GM12878 (cell line): ENCODE measurements around the gene PHAF1. TPM values are rescaled to one million over a fixed set of nuclear protein-coding genes. Genes with fewer than 3 reads are reported as not detected.

ENCODE experiments used
- DPF2 ChIP-seq: fragments of 450-650 bp; IDR thresholded peaks from 2 replicates; pipeline ENCODE4 v1.6.1; 2017; ENCODE audit warnings: mild to moderate bottlenecking
- IKZF2 ChIP-seq, 2 experiments: fragments of 450-650 bp; IDR thresholded peaks; 2 replicates each; pipeline ENCODE4 v1.6.1; 2017; ENCODE audit warnings: mild to moderate bottlenecking in 2 of 2, moderate library complexity in 2 of 2
- LARP7 ChIP-seq: fragments of 450-650 bp; IDR thresholded peaks from 2 replicates; pipeline ENCODE4 v1.6.1; 2017; ENCODE audit warnings: mild to moderate bottlenecking
- MEF2B ChIP-seq: fragments of 450-650 bp; IDR thresholded peaks from 2 replicates; pipeline ENCODE4 v1.6.1; 2018; ENCODE audit warnings: mild to moderate bottlenecking, moderate library complexity; ENCODE audit not compliant: partially characterized antibody, poor library complexity, severe bottlenecking
- MTA3 ChIP-seq: IDR thresholded peaks from 2 replicates; pipeline ENCODE4 v1.6.1; 2012; ENCODE audit warnings: low read length, inconsistent platforms, borderline replicate concordance
- MXI1 ChIP-seq: fragments of 150-350 bp; IDR thresholded peaks from 2 replicates; pipeline ENCODE4 v1.6.1; 2011; ENCODE audit warnings: low read depth, mild to moderate bottlenecking, inconsistent platforms, low read length, improper control_type of control experiment
- NFYA ChIP-seq: IDR thresholded peaks from 2 replicates; pipeline ENCODE4 v1.6.1; 2011; ENCODE audit warnings: low read depth, mild to moderate bottlenecking, low read length, improper control_type of control experiment, borderline replicate concordance
- NFYB ChIP-seq: IDR thresholded peaks from 2 replicates; pipeline ENCODE4 v1.6.1; 2011; ENCODE audit warnings: low read depth, mild to moderate bottlenecking, low read length, improper control_type of control experiment, moderate library complexity; ENCODE audit not compliant: insufficient read depth
- RAD21 ChIP-seq: IDR thresholded peaks from 2 replicates; pipeline ENCODE4 v1.6.1; 2011; ENCODE audit warnings: mild to moderate bottlenecking, low read depth, low read length, moderate library complexity; ENCODE audit not compliant: insufficient read depth
- RELA ChIP-seq: fragments of 450-650 bp; IDR thresholded peaks from 2 replicates; pipeline ENCODE4 v1.8.0; 2014; ENCODE audit warnings: borderline replicate concordance; ENCODE audit not compliant: partially characterized antibody
- RUNX3 ChIP-seq: IDR thresholded peaks from 2 replicates; pipeline ENCODE4 v1.6.1; 2012; ENCODE audit warnings: low read length, inconsistent platforms
- SIX5 ChIP-seq: IDR thresholded peaks from 2 replicates; pipeline ENCODE4 v1.6.1; 2011; ENCODE audit warnings: mild to moderate bottlenecking, low read depth, low read length, moderate library complexity; ENCODE audit not compliant: severe bottlenecking
- SMAD1 ChIP-seq: fragments of 450-650 bp; IDR thresholded peaks from 2 replicates; pipeline ENCODE4 v1.6.1; 2018; ENCODE audit warnings: mild to moderate bottlenecking, low read depth; ENCODE audit not compliant: partially characterized antibody
- SMARCA5 ChIP-seq: fragments of 450-650 bp; IDR thresholded peaks from 2 replicates; pipeline ENCODE4 v1.6.1; 2017; ENCODE audit warnings: mild to moderate bottlenecking
- SRF ChIP-seq, 2 experiments: IDR thresholded peaks; 2 replicates each; pipeline ENCODE4 v1.6.1; 2011; ENCODE audit warnings: low read depth in 2 of 2, low read length in 2 of 2, mild to moderate bottlenecking in 1 of 2, moderate library complexity in 1 of 2
- STAT1 ChIP-seq: fragments of 450-650 bp; conservative IDR thresholded peaks from 2 replicates; pipeline ENCODE4 v1.6.1; 2014; ENCODE audit warnings: antibody characterized with exemption, mild to moderate bottlenecking
- SUPT20H ChIP-seq: IDR thresholded peaks from 2 replicates; pipeline ENCODE4 v1.6.1; 2011; ENCODE audit warnings: low read depth, mild to moderate bottlenecking, low read length, moderate library complexity, borderline replicate concordance; ENCODE audit not compliant: control insufficient read depth
- USF2 ChIP-seq: IDR thresholded peaks from 2 replicates; pipeline ENCODE4 v1.6.1; 2011; ENCODE audit warnings: low read depth, low read length, improper control_type of control experiment, borderline replicate concordance
- ZBTB40 ChIP-seq: fragments of 450-650 bp; IDR thresholded peaks from 2 replicates; pipeline ENCODE4 v1.6.1; 2016; ENCODE audit warnings: mild to moderate bottlenecking, moderate library complexity, borderline replicate concordance
- ZNF217 ChIP-seq: fragments of 450-650 bp; IDR thresholded peaks from 2 replicates; pipeline ENCODE4 v1.6.1; 2017; ENCODE audit warnings: antibody characterized with exemption, mild to moderate bottlenecking
- ZNF274 ChIP-seq: IDR thresholded peaks from one replicate; pipeline ENCODE4 v1.8.0; 2011; ENCODE audit not compliant: insufficient read length, insufficient read depth
- polyA plus RNA-seq, 11 experiments: library from polyadenylated mRNA; depleted of rRNA in 4 of 11; unstranded in 6 of 11; stranded (reverse) in 5 of 11; fragments of >200 nt; fragmentation: Nextera tagmentation in 4 of 11; fragmentation: Illumina TruSeq in 1 of 11; extraction: Ambion mirVana in 4 of 11; extraction: Trizol in 1 of 11; gene quantifications; 1 replicate in 1 of 11; 2 replicates in 10 of 11; pipeline versions ENCODE4 v1.2.1 to v1.2.3, GENCODE V29; 2011 to 2016; ENCODE audit warnings: inconsistent platforms in 2 of 11, missing spikeins in 2 of 11, low read depth in 1 of 11
- total RNA-seq, 4 experiments: library from RNA; depleted of rRNA in 3 of 4; stranded (reverse); fragments of >200 nt in 3 of 4; fragmentation: Illumina TruSeq in 1 of 4; extraction: Trizol in 1 of 4; gene quantifications; 2 replicates each; pipeline versions ENCODE4 v1.2.1 to v1.2.3, GENCODE V29; 2013 to 2021
- TF ChIP-seq, protein P1 (sequence below), 3 experiments: IDR thresholded peaks in 2 of 3; conservative IDR thresholded peaks in 1 of 3; 2 replicates each; pipeline ENCODE4 v1.5.1; 2011; ENCODE audit warnings: low read depth in 3 of 3, low read length in 3 of 3, mild to moderate bottlenecking in 3 of 3, control low read depth in 2 of 3, moderate library complexity in 2 of 3, inconsistent platforms in 1 of 3, mixed read lengths in 1 of 3; ENCODE audit not compliant: control insufficient read depth in 2 of 3, insufficient read depth in 1 of 3; ENCODE audit errors: extremely low read depth in 1 of 3

Gene PHAF1
- total and polyA plus RNA-seq, 10 of the 15 experiments (the other 5 are each of a cell fraction or from before 2014, with no cell fraction given), result 4.5 to 20.9 (median 14.9) TPM

DNA sequence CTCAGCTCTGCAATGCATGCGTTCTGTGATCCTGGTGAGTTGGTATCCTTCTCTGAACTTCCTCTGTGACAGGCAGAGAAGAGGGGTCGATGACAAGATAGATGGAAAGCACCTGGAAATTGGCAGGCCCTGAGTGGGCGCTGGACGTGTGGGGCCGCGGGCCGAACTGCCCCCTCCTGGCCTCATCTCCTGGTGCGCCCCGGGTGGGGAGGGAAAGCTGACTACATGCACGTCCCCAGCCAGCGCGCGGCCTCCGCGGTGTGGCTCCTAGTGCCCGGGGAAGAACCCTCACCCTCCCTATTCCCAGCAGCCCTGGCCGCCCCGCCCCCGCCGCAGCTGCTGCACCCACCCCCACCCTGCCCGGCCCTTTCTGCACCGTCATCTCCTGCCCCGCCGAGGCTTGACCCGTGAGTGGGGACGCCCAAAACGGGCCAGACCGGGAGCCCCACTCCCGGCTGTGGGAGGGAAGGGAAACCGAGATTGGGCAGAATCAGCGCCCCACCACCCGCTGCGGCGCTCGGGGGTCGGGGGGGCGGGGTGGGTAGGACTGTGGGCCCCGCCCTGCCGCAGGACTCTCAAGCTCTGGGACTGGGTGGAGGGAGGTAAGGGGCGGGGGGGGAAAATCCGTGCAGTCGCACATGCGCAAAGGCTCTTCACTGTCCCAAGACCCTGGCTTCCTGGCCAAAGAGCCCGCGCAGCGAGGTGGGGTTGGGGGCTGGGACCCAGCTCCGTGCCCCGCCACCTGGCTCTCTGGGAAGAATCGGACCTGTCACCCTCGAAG is 60.6 kb downstream of the PHAF1 start, which contains the start of gene NOL3 (continued):
- TF ChIP-seq ZBTB40 (no peak), RELA (peak; percentile 43), NFYA (no peak), SMARCA5 (peak; percentile 20; the same call in 1 of the 2 replicates), SIX5 (no peak), RUNX3 (no peak), MTA3 (no peak), NFYB (no peak), RAD21 (no peak), DPF2 (peak; percentile 50), MXI1 (peak; percentile 53; the same call in 1 of the 2 replicates), SUPT20H (no peak), SMAD1 (peak; percentile 41), IKZF2 (IDR thresholded peaks at IDR 0.05) (peak; percentile 63 to 68; a peak in 3 of 4 replicates), LARP7 (peak; percentile 34; the same call in 1 of the 2 replicates), USF2 (no peak), ZNF274 (no peak), SRF (IDR thresholded peaks at IDR 0.05; ENCODE audit: low read depth in 2 of 2, low read length in 2 of 2) (no peak), STAT1 (no peak), ZNF217 (no peak), MEF2B (no peak)
- TF ChIP-seq, protein P1, sequence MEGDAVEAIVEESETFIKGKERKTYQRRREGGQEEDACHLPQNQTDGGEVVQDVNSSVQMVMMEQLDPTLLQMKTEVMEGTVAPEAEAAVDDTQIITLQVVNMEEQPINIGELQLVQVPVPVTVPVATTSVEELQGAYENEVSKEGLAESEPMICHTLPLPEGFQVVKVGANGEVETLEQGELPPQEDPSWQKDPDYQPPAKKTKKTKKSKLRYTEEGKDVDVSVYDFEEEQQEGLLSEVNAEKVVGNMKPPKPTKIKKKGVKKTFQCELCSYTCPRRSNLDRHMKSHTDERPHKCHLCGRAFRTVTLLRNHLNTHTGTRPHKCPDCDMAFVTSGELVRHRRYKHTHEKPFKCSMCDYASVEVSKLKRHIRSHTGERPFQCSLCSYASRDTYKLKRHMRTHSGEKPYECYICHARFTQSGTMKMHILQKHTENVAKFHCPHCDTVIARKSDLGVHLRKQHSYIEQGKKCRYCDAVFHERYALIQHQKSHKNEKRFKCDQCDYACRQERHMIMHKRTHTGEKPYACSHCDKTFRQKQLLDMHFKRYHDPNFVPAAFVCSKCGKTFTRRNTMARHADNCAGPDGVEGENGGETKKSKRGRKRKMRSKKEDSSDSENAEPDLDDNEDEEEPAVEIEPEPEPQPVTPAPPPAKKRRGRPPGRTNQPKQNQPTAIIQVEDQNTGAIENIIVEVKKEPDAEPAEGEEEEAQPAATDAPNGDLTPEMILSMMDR (IDR thresholded peaks at IDR 0.05 in 2 of 3, conservative IDR thresholded peaks at IDR 0.05 in 1 of 3; ENCODE audit: control insufficient read depth in 2 of 3, extremely low read depth in 1 of 3, insufficient read depth in 1 of 3, low read depth in 3 of 3, low read length in 3 of 3), result peak in 2 of 3 experiments; percentile 19 to 44; a peak in 3 of 6 replicates
